Measurements from ENCODE around the gene STIMATE. TPM values are rescaled to one million over a fixed set of nuclear protein-coding genes. Genes with fewer than 3 reads are reported as not detected.

STIMATE gene
- total RNA-seq, 1 experiment from 2014 or later: 13.5 TPM

GRCh38 chr3:52879090-52879489 lies 18.3 kb downstream of the STIMATE start:
- ChIA-PET CTCF (interaction anchor here (0.6 to 0.9 kb wide), 3 partner anchors 15 to 28 kb away, joined by 3 to 4 read pairs (median 3); no protein-coding TSS in a partner anchor), POLR2A (interaction anchor here (0.6 kb wide), 1 partner anchor 343 kb away, joined by 5 read pairs; the partner anchor contains the start of gene UQCC5)
- peak in 1 of 2 experiments; percentile 20 for DNase-seq
- H3K4me1 Mint-ChIP-seq (ENCODE audit: low read depth, unreplicated experiment): peaks cover 10% of the 10 kb centered on the region
- BruUV-seq (replicated peaks): no TSS peak
- Histone ChIP-seq H3K9me3 (no peaks in the 10 kb centered on the region), H3K36me3 (ENCODE audit: control insufficient read depth, insufficient read depth, low read length) (no peaks in the 10 kb centered on the region), H3K4me3 (ENCODE audit: low read depth, low read length) (no peak overlapping the region), H3K4me1 (peaks cover 12% of the 10 kb centered on the region), H3K27me3 (replicated peaks; ENCODE audit: control insufficient read depth, insufficient read depth, low read length) (no peaks in the 10 kb centered on the region)
- no peak overlapping the region for H3K27ac Mint-ChIP-seq (ENCODE audit: unreplicated experiment)
- no peaks in the 10 kb centered on the region for H3K36me3 Mint-ChIP-seq (ENCODE audit: insufficient read depth, unreplicated experiment)
- no peaks in the 10 kb centered on the region for H3K27me3 Mint-ChIP-seq (ENCODE audit: insufficient read depth, unreplicated experiment)
- H3K4me3 Mint-ChIP-seq (ENCODE audit: unreplicated experiment): no peak overlapping the region
- peak; percentile 15 to 34 for TF ChIP-seq CTCF (IDR thresholded peaks at IDR 0.05; ENCODE audit: insufficient read depth in 1 of 2, low read depth in 1 of 2, low read length in 1 of 2, severe bottlenecking in 1 of 2, unreplicated experiment in 1 of 2)
- intact Hi-C loops (cut with micrococcal nuclease; ENCODE audit: unreplicated experiment): no loop called here
- H3K9me3 Mint-ChIP-seq (ENCODE audit: unreplicated experiment): no peaks in the 10 kb centered on the region

GRCh38 chr3:52877085-52877484 lies 20.3 kb downstream of the STIMATE start:
- peaks cover 12% of the 10 kb centered on the region for H3K4me1 ChIP-seq
- Mint-ChIP-seq H3K27me3 (ENCODE audit: insufficient read depth, unreplicated experiment) (no peaks in the 10 kb centered on the region), H3K4me3 (ENCODE audit: unreplicated experiment) (no peak overlapping the region), H3K27ac (ENCODE audit: unreplicated experiment) (no peak overlapping the region), H3K9me3 (ENCODE audit: unreplicated experiment) (no peaks in the 10 kb centered on the region), H3K4me1 (ENCODE audit: low read depth, unreplicated experiment) (peaks cover 12% of the 10 kb centered on the region), H3K36me3 (ENCODE audit: insufficient read depth, unreplicated experiment) (no peaks in the 10 kb centered on the region)
- no peaks in the 10 kb centered on the region for H3K36me3 ChIP-seq (ENCODE audit: control insufficient read depth, insufficient read depth, low read length)
- POLR2A ChIA-PET: no interaction called here
- no peak for DNase-seq
- CTCF ChIA-PET: no interaction called here
- intact Hi-C loops (cut with micrococcal nuclease; ENCODE audit: unreplicated experiment): no loop called here
- TF ChIP-seq CTCF (IDR thresholded peaks at IDR 0.05; ENCODE audit: insufficient read depth in 1 of 2, low read depth in 1 of 2, low read length in 1 of 2, severe bottlenecking in 1 of 2, unreplicated experiment in 1 of 2): no peak
- no TSS peak for BruUV-seq (replicated peaks)
- H3K4me3 ChIP-seq (ENCODE audit: low read depth, low read length): no peak overlapping the region
- H3K27me3 ChIP-seq (replicated peaks; ENCODE audit: control insufficient read depth, insufficient read depth, low read length): no peaks in the 10 kb centered on the region
- H3K9me3 ChIP-seq: no peaks in the 10 kb centered on the region

- Histone ChIP-seq H3K27me3 (replicated peaks; ENCODE audit: control insufficient read depth, insufficient read depth, low read length) (no peaks in the 10 kb centered on the region), H3K4me1 (peaks cover 12% of the 10 kb centered on the region), H3K4me3 (ENCODE audit: low read depth, low read length) (no peak overlapping the region), H3K9me3 (no peaks in the 10 kb centered on the region), H3K36me3 (ENCODE audit: control insufficient read depth, insufficient read depth, low read length) (no peaks in the 10 kb centered on the region)
- POLR2A ChIA-PET: no interaction called here
- DNase-seq: no peak
- no peaks in the 10 kb centered on the region for H3K36me3 Mint-ChIP-seq (ENCODE audit: insufficient read depth, unreplicated experiment)
- no peak for TF ChIP-seq CTCF (IDR thresholded peaks at IDR 0.05; ENCODE audit: insufficient read depth in 1 of 2, low read depth in 1 of 2, low read length in 1 of 2, severe bottlenecking in 1 of 2, unreplicated experiment in 1 of 2)
- H3K4me1 Mint-ChIP-seq (ENCODE audit: low read depth, unreplicated experiment): peaks cover 20% of the 10 kb centered on the region
- no peak overlapping the region for H3K27ac Mint-ChIP-seq (ENCODE audit: unreplicated experiment)
- CTCF ChIA-PET: interaction anchor here (1.3 kb wide), 1 partner anchor 23 kb away, joined by 4 read pairs; no protein-coding TSS in a partner anchor
- no TSS peak for BruUV-seq (replicated peaks)
- H3K27me3 Mint-ChIP-seq (ENCODE audit: insufficient read depth, unreplicated experiment): no peaks in the 10 kb centered on the region
- H3K9me3 Mint-ChIP-seq (ENCODE audit: unreplicated experiment): no peaks in the 10 kb centered on the region
- intact Hi-C loops (cut with micrococcal nuclease; ENCODE audit: unreplicated experiment): no loop called here
- no peak overlapping the region for H3K4me3 Mint-ChIP-seq (ENCODE audit: unreplicated experiment)
Measured at GRCh38 chr3:52874864-52875587, 22.3 kb downstream of the STIMATE start.
